AG04450 (cell line): ENCODE data around the gene MAP3K5. TPM values are rescaled to one million over a fixed set of nuclear protein-coding genes. Genes with fewer than 3 reads are reported as not detected.

ENCODE experiments used
- CTCF ChIA-PET: fragments of 300-600, 350-600 bp; formaldehyde crosslinking; extraction: SDS; loops from one replicate; lab custom pipeline; 2022; ENCODE audit warnings: antibody characterized with exemption, inconsistent platforms; lab: Charles Lee
- POLR2A ChIA-PET: fragments of 350-600 bp; formaldehyde crosslinking; extraction: SDS; loops from one replicate; lab custom pipeline; 2021; ENCODE audit warnings: antibody characterized with exemption, inconsistent platforms; lab: Yijun Ruan, JAX
- DNase-seq: peaks from one replicate; pipeline ENCODE4 v3.0.0-alpha.2; 2011; ENCODE audit warnings: low read depth, low spot score
- H3K27ac ChIP-seq: one replicate; pipeline ENCODE4 v1.5.1; 2012; ENCODE audit warnings: low read depth, low read length, control low read depth
- H3K27me3 ChIP-seq: one replicate; pipeline ENCODE4 v1.6.0; 2012; ENCODE audit warnings: low read length; ENCODE audit not compliant: control insufficient read depth, insufficient read depth
- H3K4me3 ChIP-seq: 2 replicates; pipeline ENCODE4 v1.5.1; 2011; ENCODE audit warnings: mild to moderate bottlenecking, low read depth, low read length, control low read depth
- H3K9me3 ChIP-seq: 2 replicates; pipeline ENCODE4 v1.5.1; 2012; ENCODE audit warnings: low read length; ENCODE audit not compliant: control insufficient read depth, insufficient read depth
- polyA plus RNA-seq: library from polyadenylated mRNA; depleted of rRNA; stranded (reverse); fragments of >200 nt; gene quantifications from 2 replicates; pipeline ENCODE4 v1.2.3, GENCODE V29; 2011
- TF ChIP-seq, protein P1 (sequence below): IDR thresholded peaks from 2 replicates; pipeline ENCODE4 v1.5.1; 2011; ENCODE audit warnings: low read depth, low read length, control low read depth, inconsistent platforms

MAP3K5 gene
- polyA plus RNA-seq, 1 experiment, result 17.0 TPM

DNA sequence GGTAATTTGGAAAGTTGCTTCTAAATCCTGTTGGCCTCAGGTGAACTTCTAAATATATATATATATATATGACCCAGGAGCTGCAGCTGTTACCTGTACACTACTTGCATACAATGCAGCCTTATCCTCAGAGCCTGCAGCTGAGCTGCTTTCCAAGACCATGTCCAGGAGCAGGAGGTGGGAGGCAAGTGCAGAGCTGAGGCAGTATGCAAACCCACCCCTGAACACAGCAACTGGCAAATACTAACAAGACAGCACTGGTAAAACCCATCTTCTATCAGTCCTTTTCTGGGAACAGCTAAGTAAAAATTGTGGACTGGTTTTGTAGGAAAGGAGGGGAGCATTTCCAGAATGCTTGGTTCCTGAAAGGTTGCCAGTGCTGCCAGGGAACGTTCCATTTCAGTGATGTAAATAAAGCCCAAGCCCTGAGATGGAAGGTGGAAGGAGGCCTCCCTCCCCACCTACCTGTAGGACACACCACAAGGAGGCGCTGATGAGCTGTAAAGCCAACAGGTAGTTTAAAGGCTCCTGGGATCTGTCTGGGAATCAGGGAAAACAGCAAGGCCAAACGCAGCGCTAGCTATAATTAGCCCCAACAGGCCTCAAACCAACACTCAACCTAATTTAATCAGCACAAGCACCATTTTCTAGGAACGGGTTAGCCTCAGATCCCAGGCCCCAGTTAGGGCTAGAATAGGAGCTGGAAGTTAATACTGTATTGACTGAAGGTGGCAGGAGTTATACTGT lies 148.3 kb downstream of the MAP3K5 start:
- ChIA-PET CTCF (interaction anchor here (0.6 to 6.6 kb wide), 66 partner anchors 9 to 418 kb away, joined by 3 to 221 read pairs (median 4); partner anchors contain the start of genes MAP3K5, PEX7 and SLC35D3), POLR2A (interaction anchor here (2.9 kb wide), 1 partner anchor 148 kb away, joined by 22 read pairs; the partner anchor contains the start of gene MAP3K5)
- no peak overlapping the region for H3K27ac ChIP-seq

GRCh38 chr6:136641873-136642465 lies 150.3 kb downstream of the MAP3K5 start:
- TF ChIP-seq, protein P1, sequence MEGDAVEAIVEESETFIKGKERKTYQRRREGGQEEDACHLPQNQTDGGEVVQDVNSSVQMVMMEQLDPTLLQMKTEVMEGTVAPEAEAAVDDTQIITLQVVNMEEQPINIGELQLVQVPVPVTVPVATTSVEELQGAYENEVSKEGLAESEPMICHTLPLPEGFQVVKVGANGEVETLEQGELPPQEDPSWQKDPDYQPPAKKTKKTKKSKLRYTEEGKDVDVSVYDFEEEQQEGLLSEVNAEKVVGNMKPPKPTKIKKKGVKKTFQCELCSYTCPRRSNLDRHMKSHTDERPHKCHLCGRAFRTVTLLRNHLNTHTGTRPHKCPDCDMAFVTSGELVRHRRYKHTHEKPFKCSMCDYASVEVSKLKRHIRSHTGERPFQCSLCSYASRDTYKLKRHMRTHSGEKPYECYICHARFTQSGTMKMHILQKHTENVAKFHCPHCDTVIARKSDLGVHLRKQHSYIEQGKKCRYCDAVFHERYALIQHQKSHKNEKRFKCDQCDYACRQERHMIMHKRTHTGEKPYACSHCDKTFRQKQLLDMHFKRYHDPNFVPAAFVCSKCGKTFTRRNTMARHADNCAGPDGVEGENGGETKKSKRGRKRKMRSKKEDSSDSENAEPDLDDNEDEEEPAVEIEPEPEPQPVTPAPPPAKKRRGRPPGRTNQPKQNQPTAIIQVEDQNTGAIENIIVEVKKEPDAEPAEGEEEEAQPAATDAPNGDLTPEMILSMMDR, result no peak
- DNase-seq, result no peak
- Histone ChIP-seq H3K27me3 (no peaks in the 10 kb centered on the region), H3K9me3 (no peaks in the 10 kb centered on the region), H3K27ac (no peak overlapping the region), H3K4me3 (no peak overlapping the region)
- ChIA-PET CTCF (interaction anchor here (0.5 to 6.6 kb wide), 6 partner anchors 16 to 403 kb away, joined by 3 to 221 read pairs (median 7); partner anchors contain the start of genes IL20RA and MAP3K5), POLR2A (no interaction called here)

More for the DNA sequence above, 148.3 kb downstream of the MAP3K5 start:
- H3K9me3 ChIP-seq, result no peaks in the 10 kb centered on the region
- no peaks in the 10 kb centered on the region for H3K27me3 ChIP-seq
- peak; percentile 54 for DNase-seq
- TF ChIP-seq, protein P1, result peak; percentile 88
- H3K4me3 ChIP-seq, result no peak overlapping the region

DNA sequence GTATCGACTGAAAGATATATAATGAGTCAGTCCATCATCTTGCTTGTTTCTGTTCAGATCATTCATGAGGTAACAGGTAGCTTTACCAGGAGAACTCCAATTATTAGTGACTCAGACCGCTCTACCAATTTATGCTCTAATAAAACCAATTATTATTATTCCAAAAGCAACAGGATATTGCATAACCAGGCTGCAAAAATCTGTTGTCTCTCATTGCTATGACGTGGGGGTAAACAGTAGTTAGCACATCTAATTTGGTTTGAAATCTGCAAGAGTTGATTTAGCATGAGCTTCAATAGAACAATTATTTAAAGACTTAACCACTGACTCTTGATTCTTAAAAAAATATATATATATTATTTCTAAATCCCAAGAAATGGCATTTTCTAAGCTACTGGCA lies 151.1 kb downstream of the MAP3K5 start:
- Histone ChIP-seq H3K27me3 (no peaks in the 10 kb centered on the region), H3K9me3 (no peaks in the 10 kb centered on the region), H3K27ac (no peak overlapping the region), H3K4me3 (no peak overlapping the region)
- DNase-seq, result no peak
- ChIA-PET POLR2A (interaction anchor here (1.2 kb wide), 1 partner anchor 31 kb away, joined by 3 read pairs; no protein-coding TSS in a partner anchor), CTCF (interaction anchor here (0.6 to 2.3 kb wide), 3 partner anchors 27 to 154 kb away, joined by 3 to 18 read pairs (median 3); partner anchors contain the start of gene MAP3K5)
- TF ChIP-seq, protein P1, result no peak

DNA sequence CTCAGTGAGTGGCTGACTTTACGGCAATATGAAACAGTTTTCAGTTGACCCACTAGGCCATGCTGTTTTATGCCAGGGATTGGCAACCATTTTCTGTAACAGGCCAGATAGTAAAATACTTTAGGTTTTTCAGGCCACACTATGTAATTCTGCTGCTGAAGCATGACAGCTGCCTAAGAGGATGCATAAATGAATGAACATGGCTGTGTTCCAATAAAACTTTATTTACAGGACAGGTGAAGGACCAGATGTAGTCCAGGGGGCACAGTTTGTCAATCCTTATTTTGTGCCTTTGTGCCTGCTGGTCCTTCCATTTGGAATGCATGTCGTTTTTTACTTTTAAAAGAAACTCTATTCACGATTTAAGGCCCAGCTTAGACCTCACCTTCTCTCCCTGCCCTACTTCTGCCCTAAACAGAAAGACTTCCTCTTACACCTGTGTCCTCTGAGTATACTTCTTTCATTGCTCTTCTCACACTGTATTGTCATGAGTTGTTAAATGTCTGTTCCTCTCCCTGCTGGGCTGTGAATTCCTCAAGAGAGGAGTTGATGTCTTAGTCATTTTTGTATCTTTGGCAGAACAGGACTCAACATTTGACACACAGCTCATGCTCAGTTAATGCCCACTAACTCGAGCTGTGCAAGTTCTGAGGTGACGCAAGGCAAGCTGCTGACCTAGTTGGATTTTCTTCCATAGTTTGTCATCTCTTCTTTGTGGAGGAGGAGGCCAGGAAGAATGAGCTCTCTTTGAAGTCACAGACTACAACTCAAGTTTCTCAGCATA lies 152.0 kb downstream of the MAP3K5 start:
- Histone ChIP-seq H3K4me3 (no peak overlapping the region), H3K27me3 (no peaks in the 10 kb centered on the region), H3K27ac (no peak overlapping the region), H3K9me3 (no peaks in the 10 kb centered on the region)
- DNase-seq, result no peak
- TF ChIP-seq, protein P1, result no peak
- CTCF ChIA-PET, result interaction anchor here (0.6 to 2.3 kb wide), 3 partner anchors 26 to 155 kb away, joined by 3 to 18 read pairs (median 3); partner anchors contain the start of gene MAP3K5
- POLR2A ChIA-PET, result interaction anchor here (1.2 kb wide), 1 partner anchor 30 kb away, joined by 3 read pairs; no protein-coding TSS in a partner anchor
